Colonic mucosa (tissue), 4 donors: ENCODE results near the gene IGSF11. TPM values are rescaled to one million over a fixed set of nuclear protein-coding genes. Genes with fewer than 3 reads are reported as not detected.
A peak's percentile ranks its signal among the peaks of the same experiment; 100 is the strongest.

ENCODE experiments used
- DNase-seq: peaks from one replicate; pipeline ENCODE4 v3.0.0-alpha.2; 2020
- H3K27ac ChIP-seq: fragments of 200-600 bp; one replicate; pipeline ENCODE4 v1.8.0; 2021
- H3K27me3 ChIP-seq: fragments of 200-600 bp; one replicate; pipeline ENCODE4 v1.8.0; 2021
- H3K36me3 ChIP-seq: fragments of 200-600 bp; one replicate; pipeline ENCODE4 v1.8.0; 2021
- H3K4me1 ChIP-seq: fragments of 200-600 bp; one replicate; pipeline ENCODE4 v1.8.0; 2021; ENCODE audit warnings: mild to moderate bottlenecking
- H3K4me3 ChIP-seq: fragments of 200-600 bp; one replicate; pipeline ENCODE4 v1.8.0; 2021
- H3K9ac ChIP-seq, 2 donors: one replicate each; pipeline ENCODE4 v1.7.0; 2013; ENCODE audit warnings: control low read depth in 2 of 2, low read depth in 2 of 2, low read length in 2 of 2
- H3K9me3 ChIP-seq: fragments of 200-600 bp; one replicate; pipeline ENCODE4 v1.8.0; 2021
- intact Hi-C: fragments of 100-400 bp; cut with DNase I; formaldehyde crosslinking; loops from one replicate; pipeline ENCODE4 v1.14.1; 2022
- total RNA-seq, 2 donors: library from RNA; stranded (reverse); fragmentation: NEBNext Ultra II Directional in 1 of 2; extraction: Animal tissue kit (Norgen Biotek cat#: 25700) in 1 of 2; gene quantifications; one replicate each; pipeline ENCODE4 v1.2.1, GENCODE V29; 2021
- TF ChIP-seq, protein P1 (sequence below): fragments of 200-600 bp; IDR thresholded peaks from one replicate; pipeline ENCODE4 v1.8.0; 2022; ENCODE audit warnings: antibody characterized with exemption, mild to moderate bottlenecking
- donor health status: healthy.
- donor health status: DM: no; HTN: no; CAD: no.
- donor health status: DM: no; HTN: no; CAD: no.

IGSF11 gene
- total RNA-seq, 2 donors from 2014 or later, result 0.22 to 0.50 TPM

- Histone ChIP-seq H3K27ac (no peak overlapping the region), H3K9me3 (no peaks in the 10 kb centered on the region)
Measured at GRCh38 chr3:118890206-118890605, 144.4 kb downstream of the IGSF11 start.

GRCh38 chr3:118889691-118890090, 145.0 kb downstream of the IGSF11 start:
- no peaks in the 10 kb centered on the region for H3K27me3 ChIP-seq
- intact Hi-C loops, result loop anchor here (10.0 kb wide), 2 partner anchors 145 to 355 kb away; partner anchors contain the start of genes B4GALT4 and IGSF11
- TF ChIP-seq, protein P1, sequence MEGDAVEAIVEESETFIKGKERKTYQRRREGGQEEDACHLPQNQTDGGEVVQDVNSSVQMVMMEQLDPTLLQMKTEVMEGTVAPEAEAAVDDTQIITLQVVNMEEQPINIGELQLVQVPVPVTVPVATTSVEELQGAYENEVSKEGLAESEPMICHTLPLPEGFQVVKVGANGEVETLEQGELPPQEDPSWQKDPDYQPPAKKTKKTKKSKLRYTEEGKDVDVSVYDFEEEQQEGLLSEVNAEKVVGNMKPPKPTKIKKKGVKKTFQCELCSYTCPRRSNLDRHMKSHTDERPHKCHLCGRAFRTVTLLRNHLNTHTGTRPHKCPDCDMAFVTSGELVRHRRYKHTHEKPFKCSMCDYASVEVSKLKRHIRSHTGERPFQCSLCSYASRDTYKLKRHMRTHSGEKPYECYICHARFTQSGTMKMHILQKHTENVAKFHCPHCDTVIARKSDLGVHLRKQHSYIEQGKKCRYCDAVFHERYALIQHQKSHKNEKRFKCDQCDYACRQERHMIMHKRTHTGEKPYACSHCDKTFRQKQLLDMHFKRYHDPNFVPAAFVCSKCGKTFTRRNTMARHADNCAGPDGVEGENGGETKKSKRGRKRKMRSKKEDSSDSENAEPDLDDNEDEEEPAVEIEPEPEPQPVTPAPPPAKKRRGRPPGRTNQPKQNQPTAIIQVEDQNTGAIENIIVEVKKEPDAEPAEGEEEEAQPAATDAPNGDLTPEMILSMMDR, result no peak

More at GRCh38 chr3:118890206-118890605, 144.4 kb downstream of the IGSF11 start:
- no peaks in the 10 kb centered on the region for H3K36me3 ChIP-seq
- H3K4me3 ChIP-seq, result no peak overlapping the region
- intact Hi-C loops, result no loop called here
- H3K9ac ChIP-seq, result no peak overlapping the region
- DNase-seq, result no peak
- no peaks in the 10 kb centered on the region for H3K27me3 ChIP-seq
- no peaks in the 10 kb centered on the region for H3K4me1 ChIP-seq
- TF ChIP-seq, protein P1, result no peak

GRCh38 chr3:118886708-118887107, 147.9 kb downstream of the IGSF11 start:
- Histone ChIP-seq H3K4me3 (no peak overlapping the region), H3K9ac (no peak overlapping the region), H3K27ac (no peak overlapping the region), H3K4me1 (no peaks in the 10 kb centered on the region), H3K27me3 (no peaks in the 10 kb centered on the region), H3K9me3 (no peaks in the 10 kb centered on the region), H3K36me3 (no peaks in the 10 kb centered on the region)
- intact Hi-C loops, result loop anchor here (10.0 kb wide), 2 partner anchors 148 to 358 kb away; partner anchors contain the start of genes B4GALT4 and IGSF11
- no peak for DNase-seq
- TF ChIP-seq, protein P1, result no peak

More at GRCh38 chr3:118889691-118890090, 145.0 kb downstream of the IGSF11 start:
- Histone ChIP-seq H3K36me3 (no peaks in the 10 kb centered on the region), H3K4me3 (no peak overlapping the region), H3K27ac (no peak overlapping the region), H3K9me3 (no peaks in the 10 kb centered on the region), H3K9ac (no peak overlapping the region), H3K4me1 (no peaks in the 10 kb centered on the region)
- DNase-seq, result no peak

DNA sequence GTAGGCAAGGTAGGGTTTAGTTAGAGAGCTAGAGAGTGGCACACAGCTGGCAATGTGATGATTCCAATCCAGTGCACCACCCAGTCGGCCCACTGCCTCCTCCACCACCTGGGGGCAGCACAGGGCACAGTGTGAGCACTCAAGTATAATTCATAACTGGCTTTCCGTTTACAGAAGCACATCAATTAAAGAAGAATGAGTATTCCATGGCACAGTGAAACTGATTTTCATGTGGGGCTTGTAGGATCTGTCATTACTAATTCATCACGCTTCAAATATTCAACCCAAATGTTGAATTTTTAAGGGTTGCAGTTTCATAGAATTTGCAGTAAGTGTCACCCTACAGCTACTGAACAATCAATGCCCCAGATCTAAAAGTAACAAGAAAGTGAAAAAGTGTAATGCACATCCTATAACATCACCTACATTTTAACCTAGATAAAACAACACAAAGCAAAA, 149.9 kb downstream of the IGSF11 start:
- H3K4me3 ChIP-seq, result no peak overlapping the region
- H3K27ac ChIP-seq, result no peak overlapping the region
- no peaks in the 10 kb centered on the region for H3K4me1 ChIP-seq
- peak; percentile 71 for DNase-seq
- intact Hi-C loops, result loop anchor here (2.0 to 10.0 kb wide), 3 partner anchors 150 to 360 kb away; partner anchors contain the start of genes B4GALT4 and IGSF11
- H3K9me3 ChIP-seq, result no peaks in the 10 kb centered on the region
- no peak overlapping the region for H3K9ac ChIP-seq
- TF ChIP-seq, protein P1, result peak; percentile 74
- no peaks in the 10 kb centered on the region for H3K27me3 ChIP-seq
- no peaks in the 10 kb centered on the region for H3K36me3 ChIP-seq

- TF ChIP-seq, protein P1, result peak; percentile 71
- Histone ChIP-seq H3K27me3 (no peaks in the 10 kb centered on the region), H3K27ac (no peak overlapping the region), H3K4me1 (no peaks in the 10 kb centered on the region), H3K9ac (no peak overlapping the region), H3K36me3 (no peaks in the 10 kb centered on the region), H3K9me3 (no peaks in the 10 kb centered on the region), H3K4me3 (no peak overlapping the region)
- intact Hi-C loops, result loop anchor here (10.0 kb wide), 2 partner anchors 152 to 362 kb away; partner anchors contain the start of genes B4GALT4 and IGSF11
- DNase-seq, result peak; percentile 66
Measured at GRCh38 chr3:118882353-118882947, 152.2 kb downstream of the IGSF11 start.
